A673 (cell line): Measurements from ENCODE around the gene SLIT3. TPM values are rescaled to one million over a fixed set of nuclear protein-coding genes. Genes with fewer than 3 reads are reported as not detected.

ENCODE experiments used
- BruUV-seq: library from RNA; stranded (reverse); fragments of 400-500 nt; replicated peaks from 2 replicates; lab custom pipeline; 2021; lab: Mats Ljungman, UMichigan
- CTCF ChIA-PET: fragments of 300-600 bp; sonication (Branson Sonifier 250); formaldehyde crosslinking; loops from one replicate; lab custom pipeline; 2022; ENCODE audit warnings: antibody characterized with exemption; lab: Charles Lee
- POLR2A ChIA-PET: fragments of 300-600 bp; sonication (Branson Sonifier 250); formaldehyde crosslinking; loops from one replicate; lab custom pipeline; 2022; ENCODE audit warnings: antibody characterized with exemption; ENCODE audit not compliant: low non-redundant PET; lab: Charles Lee
- DNase-seq: peaks from one replicate; pipeline ENCODE4 v3.0.0-alpha.2; 2015; ENCODE audit warnings: low spot score
- H3K27ac ChIP-seq: fragments of 200-600 bp; sonication (generic); 2 replicates; pipeline ENCODE4 v1.5.1; 2016; ENCODE audit warnings: mixed run types, low read depth, mild to moderate bottlenecking, mixed read lengths, antibody characterized with exemption, low read length; ENCODE audit not compliant: poor library complexity, severe bottlenecking
- H3K27me3 ChIP-seq: fragments of 200-600 bp; sonication (generic); replicated peaks from 2 replicates; pipeline ENCODE4 v1.6.1; 2017; ENCODE audit warnings: mixed run types, low read depth, mild to moderate bottlenecking, mixed read lengths, antibody characterized with exemption, low read length; ENCODE audit not compliant: insufficient read depth, poor library complexity
- H3K36me3 ChIP-seq: fragments of 200-600 bp; sonication (generic); 2 replicates; pipeline ENCODE4 v1.6.1; 2016; ENCODE audit warnings: mixed run types, mild to moderate bottlenecking, mixed read lengths, antibody characterized with exemption, low read length; ENCODE audit not compliant: insufficient read depth, poor library complexity, severe bottlenecking
- H3K4me1 ChIP-seq: fragments of 200-600 bp; sonication (generic); 2 replicates; pipeline ENCODE4 v1.6.1; 2017; ENCODE audit warnings: mixed run types, mild to moderate bottlenecking, mixed read lengths, antibody characterized with exemption, low read length; ENCODE audit not compliant: insufficient read depth, poor library complexity, severe bottlenecking
- H3K4me3 ChIP-seq: fragments of 200-600 bp; sonication (generic); 2 replicates; pipeline ENCODE4 v1.5.1; 2016; ENCODE audit warnings: low read depth, mixed run types, mild to moderate bottlenecking, mixed read lengths, low read length; ENCODE audit not compliant: poor library complexity, severe bottlenecking
- H3K9me3 ChIP-seq: fragments of 200-600 bp; sonication (generic); 2 replicates; pipeline ENCODE4 v1.6.1; 2016; ENCODE audit warnings: mixed run types, low read depth, mild to moderate bottlenecking, mixed read lengths, antibody characterized with exemption, low read length; ENCODE audit not compliant: poor library complexity, severe bottlenecking
- CTCF ChIP-seq: fragments of 300-800, 200-600 bp; sonication (generic); conservative IDR thresholded peaks from 2 replicates; pipeline ENCODE4 v1.5.1; 2017; ENCODE audit warnings: low read depth, mild to moderate bottlenecking, antibody characterized with exemption, low read length, moderate library complexity, mixed read lengths
- EZH2 ChIP-seq: fragments of 200-600 bp; sonication (generic); IDR thresholded peaks from 2 replicates; pipeline ENCODE4 v1.6.1; 2017; ENCODE audit warnings: borderline replicate concordance, low read depth, mild to moderate bottlenecking, mixed read lengths, antibody characterized with exemption, low read length; ENCODE audit not compliant: poor library complexity, severe bottlenecking
- intact Hi-C: fragments of 100-400 bp; cut with micrococcal nuclease; formaldehyde crosslinking; loops from one replicate; pipeline ENCODE4 v1.10.0; 2022; ENCODE audit not compliant: unreplicated experiment
- total RNA-seq: library from RNA; stranded (reverse); gene quantifications from 2 replicates; pipeline ENCODE4 v1.2.3, GENCODE V29; 2021

Gene SLIT3
- total RNA-seq, 1 experiment from 2014 or later = not detected

GRCh38 chr5:169072233-169072632 is 228.7 kb downstream of the SLIT3 start:
- POLR2A ChIA-PET = no interaction called here
- DNase-seq = no peak
- BruUV-seq = no TSS peak
- Histone ChIP-seq H3K36me3 (no peaks in the 10 kb centered on the region), H3K27ac (no peak overlapping the region), H3K4me1 (no peaks in the 10 kb centered on the region), H3K9me3 (no peaks in the 10 kb centered on the region), H3K27me3 (peaks cover 42% of the 10 kb centered on the region), H3K4me3 (no peak overlapping the region)
- TF ChIP-seq CTCF (no peak), EZH2 (no peak)
- CTCF ChIA-PET = no interaction called here
- intact Hi-C loops = no loop called here

- H3K27ac ChIP-seq = no peak overlapping the region
- ChIA-PET CTCF (no interaction called here), POLR2A (no interaction called here)
- H3K4me3 ChIP-seq = no peak overlapping the region
- no peaks in the 10 kb centered on the region for H3K9me3 ChIP-seq
- TF ChIP-seq EZH2 (no peak), CTCF (no peak)
- H3K4me1 ChIP-seq = no peaks in the 10 kb centered on the region
- H3K27me3 ChIP-seq = peaks cover 47% of the 10 kb centered on the region
- no TSS peak for BruUV-seq
- H3K36me3 ChIP-seq = no peaks in the 10 kb centered on the region
- no peak for DNase-seq
- intact Hi-C loops = no loop called here
These were observed 230.5 kb downstream of the SLIT3 start for GRCh38 chr5:169070413-169070812.

- Histone ChIP-seq H3K27ac (no peak overlapping the region), H3K36me3 (no peaks in the 10 kb centered on the region), H3K4me1 (no peaks in the 10 kb centered on the region), H3K4me3 (no peak overlapping the region), H3K27me3 (peaks cover 61% of the 10 kb centered on the region), H3K9me3 (no peaks in the 10 kb centered on the region)
- intact Hi-C loops = no loop called here
- no TSS peak for BruUV-seq
- no peak for DNase-seq
- TF ChIP-seq EZH2 = no peak
- TF ChIP-seq CTCF = no peak
- POLR2A ChIA-PET = no interaction called here
- CTCF ChIA-PET = interaction anchor here (0.7 kb wide), 1 partner anchor 169 kb away, joined by 4 read pairs; no protein-coding TSS in a partner anchor
These were observed 233.2 kb downstream of the SLIT3 start for GRCh38 chr5:169067751-169068173.
